ENCODE data around the gene RAB5IF.

GRCh38 chr20:36613974-36614373 is 8.4 kb downstream of the RAB5IF start:
- TF ChIP-seq CTCF (IDR thresholded peaks at IDR 0.05) (no peak), POLR2AphosphoS5 (IDR thresholded peaks at IDR 0.05) (no peak)
